Fibroblast of skin of left biceps (primary cell): ENCODE data around the gene GRIA4.
"Not testable (repeated sequence)": the region's sequence is repeated elsewhere in the genome, so short reads cannot be mapped to it uniquely, and the experiment has no call there.

ENCODE experiments used
- DNase-seq, 2 experiments: peaks; one replicate each; pipeline ENCODE4 v3.0.0-alpha.2; 2013; ENCODE audit warnings: low read depth in 2 of 2

The GRIA4 gene

GRCh38 chr11:105860105-105860504, 250.2 kb downstream of the GRIA4 start:
- DNase-seq: no peak

- no peak for DNase-seq
Observed at GRCh38 chr11:105861225-105861624, 251.4 kb downstream of the GRIA4 start.

- peak; percentile 39 to 50 for DNase-seq
Observed at GRCh38 chr11:105862736-105863367, 253.0 kb downstream of the GRIA4 start.

DNA sequence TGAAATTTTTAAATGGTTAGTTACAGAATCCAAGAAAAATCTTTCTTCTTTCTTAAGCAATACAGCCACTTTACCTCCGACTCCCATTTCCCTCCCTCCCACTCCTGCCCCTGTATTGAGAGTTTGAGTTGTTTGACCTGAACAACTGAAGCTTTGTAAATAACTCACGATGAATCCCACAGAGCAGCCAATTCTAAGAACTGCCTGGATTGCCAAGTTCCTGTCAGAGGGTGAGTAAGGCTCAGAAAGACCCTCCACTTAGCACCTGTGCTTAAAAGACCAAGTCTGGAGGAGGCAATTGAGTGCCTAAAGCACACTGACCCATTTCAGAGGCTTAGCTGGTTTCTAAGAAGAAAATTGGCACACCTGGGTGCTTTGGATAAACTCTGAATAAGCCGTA, 253.7 kb downstream of the GRIA4 start:
- DNase-seq: no peak

- no peak for DNase-seq
Observed at GRCh38 chr11:105867742-105868141, 257.9 kb downstream of the GRIA4 start.

- no peak for DNase-seq
Observed at GRCh38 chr11:105868762-105869285, 259.0 kb downstream of the GRIA4 start.

- DNase-seq: peak in 1 of 2 experiments; percentile 9
Observed at GRCh38 chr11:105870516-105871113, 260.7 kb downstream of the GRIA4 start.

DNA sequence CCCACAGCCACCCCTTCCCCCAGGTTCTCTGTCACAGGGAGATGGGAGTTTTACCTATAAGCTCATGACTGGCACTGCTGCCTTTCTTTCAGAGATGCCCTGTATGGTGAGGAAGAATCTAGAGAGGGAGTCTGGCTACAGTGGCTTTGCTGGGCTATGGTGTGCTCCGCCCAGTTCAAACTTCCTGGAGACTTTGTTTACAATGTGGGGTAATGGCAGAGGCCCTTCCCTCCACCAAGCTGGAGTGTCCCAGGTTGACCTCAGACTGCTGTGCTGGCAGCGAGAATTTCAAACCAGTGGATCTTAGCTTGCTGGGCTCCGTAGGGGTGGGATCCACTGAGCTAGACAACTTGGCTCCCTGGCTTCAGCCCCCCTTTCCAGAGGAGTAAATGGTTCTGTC, 268.6 kb downstream of the GRIA4 start:
- DNase-seq: no peak

GRCh38 chr11:105878927-105879326, 269.1 kb downstream of the GRIA4 start:
- DNase-seq: not testable (repeated sequence)

DNA sequence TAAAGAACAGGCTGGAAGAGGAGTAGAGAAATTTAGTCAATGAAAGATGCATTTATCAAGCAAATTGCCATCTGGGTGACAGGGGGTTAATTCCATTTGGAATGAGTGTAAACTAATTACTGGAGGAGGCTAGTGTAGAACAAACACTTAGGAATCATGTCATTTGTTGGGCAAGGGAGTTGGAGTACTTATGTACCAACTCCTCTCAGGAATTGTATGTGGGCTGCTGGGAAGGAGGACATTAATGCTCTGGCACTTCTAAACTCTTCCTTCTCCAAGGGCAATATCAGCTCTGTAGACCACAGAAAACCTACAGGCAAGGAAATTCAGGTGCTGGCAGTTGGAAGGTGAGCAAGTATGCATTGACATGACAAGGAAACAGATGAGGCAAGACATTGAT, 271.2 kb downstream of the GRIA4 start:
- no peak for DNase-seq

- no peak for DNase-seq
Observed at GRCh38 chr11:105884436-105884835, 274.6 kb downstream of the GRIA4 start.

DNA sequence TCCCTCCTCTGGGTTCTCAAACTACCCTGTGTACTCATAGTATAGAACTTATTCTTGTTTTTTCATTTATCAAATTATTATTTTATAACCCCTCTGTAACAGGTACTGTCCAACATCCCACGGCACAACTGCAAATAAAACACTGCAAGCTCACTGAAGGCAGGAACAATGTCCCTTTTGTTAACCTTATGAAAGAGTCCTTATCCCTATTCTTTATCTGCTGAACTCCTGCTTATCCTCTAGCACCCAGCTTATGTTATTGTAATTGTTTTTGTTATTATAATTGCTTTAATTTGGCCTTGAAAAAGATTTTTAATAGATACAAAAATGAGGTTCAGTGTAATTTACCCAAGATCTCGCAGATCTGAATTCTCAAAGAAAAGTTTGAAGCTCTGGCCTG, 281.8 kb downstream of the GRIA4 start:
- DNase-seq: no peak

DNA sequence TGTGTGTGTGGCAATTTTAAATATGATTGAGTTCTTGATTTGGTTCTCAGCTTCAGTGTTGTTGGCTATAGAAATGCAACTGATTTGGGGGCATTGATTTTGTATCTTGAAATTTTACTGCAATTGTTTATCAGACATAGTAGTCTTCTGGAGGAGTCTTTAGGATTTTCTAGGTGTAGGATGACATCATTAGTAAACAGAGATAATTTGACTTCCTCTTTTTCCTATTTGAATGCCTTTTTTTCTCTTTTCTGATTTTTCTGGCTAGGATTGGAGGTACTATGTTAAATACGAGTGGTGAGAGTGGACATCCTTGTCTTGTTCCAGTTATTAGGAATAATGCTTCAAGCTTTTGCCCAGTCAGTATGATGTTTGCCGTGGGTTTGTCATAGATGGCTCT, 287.3 kb downstream of the GRIA4 start:
- DNase-seq: no peak

GRCh38 chr11:105899772-105900171, 289.9 kb downstream of the GRIA4 start:
- no peak for DNase-seq

DNA sequence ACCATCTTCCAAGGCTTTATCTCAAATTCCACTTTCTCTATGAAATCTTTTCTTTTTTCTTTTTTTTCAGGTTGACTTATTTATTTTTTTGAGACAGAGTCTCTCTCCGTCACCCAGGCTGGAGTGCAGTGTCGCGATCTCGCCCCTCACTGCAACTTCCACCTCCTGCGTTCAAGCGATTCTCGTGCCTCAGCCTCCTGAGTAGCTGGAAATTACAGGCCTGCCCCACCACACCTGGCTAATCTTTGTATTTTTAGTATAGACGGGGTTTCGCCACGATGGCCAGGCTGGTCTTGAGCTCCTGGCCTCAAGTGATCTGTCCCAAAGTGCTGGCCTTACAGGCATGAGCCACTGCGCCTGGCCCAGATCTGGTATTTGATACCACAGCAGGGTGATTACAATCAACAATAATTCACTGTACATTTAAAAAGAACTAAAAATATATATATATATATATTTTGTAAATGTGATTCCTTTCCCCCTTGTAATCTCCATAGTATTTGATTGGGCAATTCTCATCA, 290.7 kb downstream of the GRIA4 start:
- no peak for DNase-seq

- DNase-seq: no peak
Observed at GRCh38 chr11:105903113-105903512, 293.2 kb downstream of the GRIA4 start.

DNA sequence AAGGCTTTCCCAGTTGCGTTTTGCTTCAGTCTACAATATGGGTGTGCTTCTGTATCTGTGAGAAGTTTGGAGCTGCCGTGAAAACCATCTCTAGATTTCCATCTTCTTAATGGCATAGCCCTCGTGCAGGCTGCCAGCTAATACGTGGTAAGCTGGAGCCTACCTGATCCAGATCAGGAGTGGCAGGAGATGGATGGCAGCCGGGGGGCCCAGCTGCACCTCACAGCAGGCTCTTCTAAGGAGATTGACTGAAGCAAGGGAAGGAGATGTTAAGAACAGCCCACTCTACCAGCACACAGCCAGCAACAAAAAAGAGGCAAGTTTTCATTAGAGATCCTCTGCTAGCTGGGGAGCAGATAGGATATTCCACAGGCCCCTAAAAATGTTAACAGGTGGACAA, 296.6 kb downstream of the GRIA4 start:
- DNase-seq: no peak

DNA sequence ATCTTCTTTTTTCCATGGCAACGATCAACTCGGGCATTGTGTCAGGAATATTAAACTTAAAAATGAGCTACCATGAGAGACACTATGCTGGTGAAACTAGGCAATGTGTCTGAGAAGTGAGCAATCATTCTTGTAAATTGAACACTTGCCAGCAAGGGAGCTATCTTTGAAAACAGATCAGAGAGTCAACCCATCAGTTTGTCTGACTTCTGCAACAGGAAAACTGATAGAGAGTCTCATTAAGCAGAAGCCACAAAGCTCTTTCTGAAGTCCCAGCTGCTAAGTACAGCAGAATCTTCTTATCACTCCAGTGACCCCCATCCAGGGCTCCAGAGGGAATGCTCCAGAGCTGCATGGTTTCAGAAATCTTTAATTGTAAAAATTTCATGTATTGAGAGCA, 297.4 kb downstream of the GRIA4 start:
- DNase-seq: no peak

DNA sequence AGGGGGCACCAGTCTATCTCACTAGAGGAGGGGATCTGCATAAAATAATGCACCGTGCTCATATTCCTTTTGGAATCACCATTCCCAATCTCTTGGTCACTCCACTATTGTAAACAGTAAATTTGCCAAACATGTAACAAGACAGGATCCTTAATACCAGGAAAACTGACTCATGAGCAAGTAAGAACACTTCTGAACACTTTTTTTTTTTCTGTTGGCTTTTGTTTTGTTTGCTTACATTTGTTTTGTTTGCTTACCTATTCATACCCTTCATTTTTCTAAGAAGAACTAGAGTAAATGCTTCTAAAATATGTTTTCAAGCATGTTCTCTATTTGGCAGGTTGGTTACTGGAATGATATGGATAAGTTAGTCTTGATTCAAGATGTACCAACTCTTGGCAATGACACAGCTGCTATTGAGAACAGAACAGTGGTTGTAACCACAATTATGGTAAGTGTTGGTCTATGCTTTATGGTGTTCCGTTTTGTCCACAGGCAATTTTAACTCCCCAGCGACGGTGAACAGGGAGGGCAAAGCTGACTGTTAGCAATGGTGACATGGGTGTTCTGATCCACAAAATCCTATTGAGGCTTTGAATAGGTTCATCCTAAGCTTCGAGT, 300.3 kb downstream of the GRIA4 start:
- no peak for DNase-seq

DNA sequence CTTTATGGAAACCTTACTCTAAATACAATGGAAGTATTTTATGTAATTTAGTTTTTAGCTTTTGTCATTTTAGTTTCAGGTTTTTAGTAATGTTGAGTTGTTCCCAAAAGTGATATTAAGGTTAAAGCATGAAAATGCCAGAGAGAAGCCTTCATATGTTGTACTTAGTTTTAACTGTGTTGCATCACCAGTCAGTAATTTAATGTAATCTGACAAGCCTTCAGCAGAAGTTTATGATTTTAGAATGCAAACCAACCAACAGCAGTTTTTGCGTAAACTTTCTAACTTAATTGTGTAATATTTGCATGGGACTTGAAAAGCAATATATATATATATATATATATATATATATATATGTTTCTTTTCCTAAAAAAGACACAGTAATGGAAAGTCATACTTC, 301.6 kb downstream of the GRIA4 start:
- DNase-seq: no peak

DNA sequence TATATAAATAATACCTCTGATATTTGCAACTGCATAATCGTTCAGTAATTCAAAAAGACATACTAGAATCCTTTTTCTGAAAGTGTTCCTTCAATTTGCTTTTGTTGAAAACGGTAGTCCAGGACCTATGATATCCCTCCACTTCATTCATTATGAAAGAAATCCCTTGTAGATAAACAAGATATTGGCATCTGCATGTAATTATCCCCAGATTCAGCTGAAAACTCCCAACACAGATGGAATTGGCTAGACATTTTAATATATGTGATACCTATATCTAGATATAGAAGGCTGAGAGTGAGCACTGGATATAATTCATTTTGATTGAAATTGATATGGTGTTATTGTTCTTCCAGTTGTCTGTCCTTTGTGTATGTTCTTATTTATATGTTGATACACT, 302.8 kb downstream of the GRIA4 start:
- no peak for DNase-seq

- DNase-seq: no peak
Observed at GRCh38 chr11:105915021-105915420, 305.1 kb downstream of the GRIA4 start.

DNA sequence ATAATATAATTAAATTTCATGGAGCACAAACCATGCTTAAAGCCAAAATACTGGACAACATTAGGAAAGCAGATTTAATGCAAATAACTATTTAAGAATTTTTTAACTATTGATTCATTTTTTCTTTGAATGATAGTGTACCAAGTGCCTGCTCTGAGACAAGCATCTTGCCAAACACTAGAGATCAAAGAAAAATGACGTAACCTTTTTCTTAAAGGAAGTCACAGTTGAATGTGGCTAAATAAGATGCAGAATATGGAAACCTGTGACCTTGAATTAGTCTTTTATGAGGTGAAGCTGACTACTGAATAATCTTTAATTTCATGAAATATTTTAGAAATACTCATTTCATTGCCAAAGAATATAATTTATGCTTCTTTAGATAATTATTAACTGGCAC, 308.2 kb downstream of the GRIA4 start:
- no peak for DNase-seq
